GM12801 (cell line): ENCODE data around the gene ERCC2.

Source experiments
- TF ChIP-seq, protein P1 (sequence below): IDR thresholded peaks from one replicate; pipeline ENCODE4 v1.5.1; 2011; ENCODE audit warnings: control low read depth; ENCODE audit not compliant: insufficient read length; ENCODE audit errors: extremely low read depth

The ERCC2 gene

DNA sequence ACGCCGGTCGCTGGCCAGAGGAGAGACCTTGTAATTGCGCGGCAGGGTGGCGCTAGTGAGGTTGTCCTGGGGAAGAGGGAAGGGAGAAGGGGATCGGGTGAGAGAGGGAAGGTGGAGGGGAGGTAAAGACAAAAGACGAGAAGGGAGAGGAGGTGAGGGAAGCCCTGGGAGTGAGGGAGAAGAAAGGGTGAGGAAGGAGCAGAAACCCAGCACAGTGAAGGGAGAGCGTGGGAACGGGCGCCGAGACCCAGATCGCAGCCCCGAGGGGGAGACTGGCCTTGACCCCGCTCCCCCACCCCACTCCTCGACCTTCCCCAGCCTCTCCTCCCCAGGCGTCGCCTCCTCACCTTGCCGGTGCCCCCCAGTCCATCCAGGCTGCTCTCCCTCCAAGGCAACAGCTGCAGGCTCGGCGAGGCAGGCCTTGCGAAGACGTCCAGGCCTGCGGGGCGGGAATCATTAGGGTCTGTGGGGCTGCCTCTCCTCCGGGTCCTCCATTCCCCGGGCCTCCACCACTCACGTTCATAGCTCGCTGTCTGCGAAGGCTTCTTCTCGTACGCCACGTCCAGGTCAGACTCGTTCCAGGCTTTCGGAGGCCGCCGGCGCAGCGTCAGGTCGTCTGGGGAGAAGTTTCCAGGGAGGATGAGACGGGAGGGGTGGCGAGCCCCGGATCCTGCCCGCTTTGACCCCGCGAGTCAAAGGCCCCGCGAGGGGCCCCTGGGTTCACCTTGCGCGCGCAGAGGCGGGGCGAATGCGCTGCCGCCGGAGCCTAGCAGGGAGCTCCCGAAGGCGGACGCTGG is 25.6 kb upstream of the ERCC2 start:
- TF ChIP-seq, protein P1, sequence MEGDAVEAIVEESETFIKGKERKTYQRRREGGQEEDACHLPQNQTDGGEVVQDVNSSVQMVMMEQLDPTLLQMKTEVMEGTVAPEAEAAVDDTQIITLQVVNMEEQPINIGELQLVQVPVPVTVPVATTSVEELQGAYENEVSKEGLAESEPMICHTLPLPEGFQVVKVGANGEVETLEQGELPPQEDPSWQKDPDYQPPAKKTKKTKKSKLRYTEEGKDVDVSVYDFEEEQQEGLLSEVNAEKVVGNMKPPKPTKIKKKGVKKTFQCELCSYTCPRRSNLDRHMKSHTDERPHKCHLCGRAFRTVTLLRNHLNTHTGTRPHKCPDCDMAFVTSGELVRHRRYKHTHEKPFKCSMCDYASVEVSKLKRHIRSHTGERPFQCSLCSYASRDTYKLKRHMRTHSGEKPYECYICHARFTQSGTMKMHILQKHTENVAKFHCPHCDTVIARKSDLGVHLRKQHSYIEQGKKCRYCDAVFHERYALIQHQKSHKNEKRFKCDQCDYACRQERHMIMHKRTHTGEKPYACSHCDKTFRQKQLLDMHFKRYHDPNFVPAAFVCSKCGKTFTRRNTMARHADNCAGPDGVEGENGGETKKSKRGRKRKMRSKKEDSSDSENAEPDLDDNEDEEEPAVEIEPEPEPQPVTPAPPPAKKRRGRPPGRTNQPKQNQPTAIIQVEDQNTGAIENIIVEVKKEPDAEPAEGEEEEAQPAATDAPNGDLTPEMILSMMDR: no peak

DNA sequence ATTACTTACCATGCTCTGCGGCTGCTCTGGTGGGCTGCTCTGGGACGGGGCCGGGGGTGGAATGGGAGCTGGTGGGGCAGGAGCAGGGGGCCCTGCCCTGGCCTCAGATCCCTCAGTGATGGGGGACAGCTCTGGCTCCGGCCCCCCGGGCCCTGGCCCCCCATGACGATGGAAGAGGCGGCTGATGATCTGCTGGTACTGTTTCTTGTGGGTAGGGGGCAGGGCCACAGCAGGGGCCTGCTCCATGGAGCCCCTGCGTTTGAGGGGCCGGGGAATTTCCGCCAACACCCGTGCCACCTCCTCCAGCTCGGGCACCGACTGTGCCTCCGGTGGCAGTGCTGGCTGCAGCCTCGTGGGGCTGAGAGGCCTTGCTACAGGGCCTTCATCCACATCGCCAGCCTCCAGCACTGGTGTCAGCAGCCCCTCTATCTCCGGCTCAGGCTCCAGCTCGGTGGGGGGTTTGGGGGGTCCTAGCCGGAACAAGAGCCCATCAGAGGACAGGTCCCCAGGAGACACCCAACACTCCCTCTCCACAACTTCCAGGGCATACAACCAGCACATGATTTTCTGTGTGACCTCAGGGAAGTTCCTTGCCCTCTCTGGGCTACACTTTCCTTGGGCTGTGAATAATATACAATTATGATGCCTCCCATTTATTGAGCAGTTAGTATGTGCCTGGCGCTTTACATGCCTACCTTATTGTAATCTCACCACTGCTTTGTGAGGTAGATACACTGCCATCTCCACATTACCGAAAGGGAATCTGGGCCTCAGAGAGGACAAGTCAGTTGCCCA is 21.7 kb upstream of the ERCC2 start:
- TF ChIP-seq, protein P1: no peak

- TF ChIP-seq, protein P1: no peak
Observed at GRCh38 chr19:45391346-45391745, 21.0 kb upstream of the ERCC2 start.

- TF ChIP-seq, protein P1: no peak
Observed at GRCh38 chr19:45385392-45386221, 15.2 kb upstream of the ERCC2 start.

- TF ChIP-seq, protein P1: no peak
Observed at GRCh38 chr19:45382426-45382825, 12.1 kb upstream of the ERCC2 start.

- TF ChIP-seq, protein P1: no peak
Observed at GRCh38 chr19:45380107-45380506, 9.7 kb upstream of the ERCC2 start.
